ENCODE results near the gene ACTA1.
"Not testable (repeated sequence)": the region's sequence is repeated elsewhere in the genome, so short reads cannot be mapped to it uniquely, and the experiment has no call there.

The ACTA1 gene

DNA sequence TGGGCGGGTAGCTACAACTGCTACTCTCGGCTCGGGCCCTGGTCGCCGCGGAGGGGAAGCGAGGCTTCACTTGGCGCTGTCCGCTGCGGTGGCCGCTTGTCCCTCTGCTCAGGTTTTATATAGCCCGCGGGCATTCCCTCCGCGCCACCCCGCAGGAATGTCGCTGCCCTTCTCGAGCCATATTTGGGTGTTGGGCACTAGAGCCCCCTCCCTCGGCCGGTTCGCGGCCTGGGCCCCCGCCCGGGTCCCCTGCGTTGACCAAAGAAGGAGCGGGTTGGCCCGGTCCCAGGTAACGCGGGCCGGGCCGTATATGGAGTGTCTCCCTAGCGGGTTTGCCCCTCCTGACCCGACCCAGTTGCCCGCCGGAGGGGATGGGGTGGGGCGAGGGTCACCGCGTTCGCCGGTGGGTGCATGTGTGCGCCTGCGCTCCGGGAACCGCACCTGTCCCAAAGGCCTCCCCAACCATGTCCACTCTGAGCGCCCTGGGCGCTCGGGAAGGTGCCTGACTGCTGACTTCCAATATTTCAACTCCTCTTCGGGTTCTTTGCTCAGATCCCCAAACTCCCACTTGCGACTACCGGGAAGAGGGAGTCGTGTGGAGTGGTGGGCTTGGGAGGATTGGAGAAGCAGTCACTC is at the start of gene ACTA1:
Gene ACTA1 (minus strand): TSS at position 90 of the 636 bp plus-strand sequence. CDS start 979 bp downstream, outside the sequence.
- no peak for DNase-seq

GRCh38 chr1:229482511-229482910 is 48.6 kb upstream of the ACTA1 start:
- no peak for DNase-seq
- TF ChIP-seq GATA1 (IDR thresholded peaks at IDR 0.05; ENCODE audit: low read depth, low read length) (no peak), POLR2A (IDR thresholded peaks at IDR 0.05; ENCODE audit: low read length) (no peak)

More for the DNA sequence above, at the start of gene ACTA1:
- TF ChIP-seq GATA1 (IDR thresholded peaks at IDR 0.05; ENCODE audit: low read depth, low read length) (no peak), POLR2A (IDR thresholded peaks at IDR 0.05; ENCODE audit: low read length) (no peak)

GRCh38 chr1:229480495-229480894 is 46.6 kb upstream of the ACTA1 start:
- no peak for DNase-seq

DNA sequence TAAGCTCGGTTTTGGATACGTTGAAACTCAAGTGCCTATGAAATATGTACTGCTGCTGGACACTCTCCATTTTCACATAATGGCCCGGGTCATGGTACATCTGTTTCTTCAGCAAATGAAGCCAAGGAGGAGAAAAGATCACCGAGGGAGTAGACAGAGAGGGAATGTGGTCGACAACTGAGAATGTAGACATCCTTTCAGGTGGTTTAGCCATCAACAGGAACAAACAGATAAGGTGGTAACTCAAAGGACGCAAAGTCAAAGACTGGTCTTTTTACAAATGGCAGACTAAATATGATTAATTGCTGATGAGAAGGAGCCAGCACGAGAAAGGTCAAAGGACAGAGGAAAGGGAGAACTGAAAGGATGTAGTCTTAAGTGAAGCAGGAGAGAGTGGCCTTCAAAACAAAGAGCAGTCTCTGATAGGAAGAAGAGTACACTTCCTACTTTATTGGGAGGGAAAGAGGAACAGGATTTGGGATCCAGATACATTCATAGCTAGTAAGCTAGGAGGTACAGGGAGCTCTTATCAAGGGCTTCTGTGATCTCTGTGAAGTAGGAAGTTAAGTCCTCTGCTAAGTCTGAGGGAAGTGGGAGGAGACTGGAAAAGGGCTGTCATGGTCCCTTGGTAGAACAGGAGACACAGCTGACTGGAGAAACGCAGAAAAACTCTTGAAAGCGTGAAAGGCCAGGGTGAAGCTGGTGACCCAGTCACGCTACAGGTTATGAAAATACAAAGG is 45.9 kb upstream of the ACTA1 start:
- TF ChIP-seq GATA1 (IDR thresholded peaks at IDR 0.05; ENCODE audit: low read depth, low read length) (no peak), POLR2A (IDR thresholded peaks at IDR 0.05; ENCODE audit: low read length) (no peak)

More at GRCh38 chr1:229480495-229480894, 46.6 kb upstream of the ACTA1 start:
- no peak for TF ChIP-seq POLR2A (IDR thresholded peaks at IDR 0.05; ENCODE audit: low read length)
- TF ChIP-seq GATA1 (IDR thresholded peaks at IDR 0.05; ENCODE audit: low read depth, low read length) = no peak

GRCh38 chr1:229478852-229479251 is 45.0 kb upstream of the ACTA1 start:
- no peak for DNase-seq
- TF ChIP-seq GATA1 (IDR thresholded peaks at IDR 0.05; ENCODE audit: low read depth, low read length) (no peak), POLR2A (IDR thresholded peaks at IDR 0.05; ENCODE audit: low read length) (no peak)

More for the DNA sequence above, 45.9 kb upstream of the ACTA1 start:
- DNase-seq = no peak

DNA sequence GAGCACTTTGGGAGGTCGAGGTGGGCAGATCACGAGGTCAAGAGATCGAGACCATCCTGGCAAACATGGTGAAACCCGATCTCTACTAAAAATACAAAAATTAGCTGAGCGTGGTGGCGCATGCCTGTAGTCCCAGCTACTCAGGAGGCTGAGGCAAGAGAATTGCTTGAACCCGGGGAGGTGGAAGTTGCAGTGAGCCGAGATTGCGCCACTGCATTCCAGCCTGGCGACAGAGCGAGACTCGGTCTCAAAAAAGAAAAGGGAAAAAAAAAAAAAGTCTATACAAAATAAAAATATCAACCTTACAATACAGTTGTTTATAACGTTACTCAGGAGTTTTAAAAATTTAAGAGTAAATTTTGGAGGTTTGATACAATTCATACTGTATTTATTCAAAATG is 42.0 kb upstream of the ACTA1 start:
- DNase-seq = not testable (repeated sequence)

DNA sequence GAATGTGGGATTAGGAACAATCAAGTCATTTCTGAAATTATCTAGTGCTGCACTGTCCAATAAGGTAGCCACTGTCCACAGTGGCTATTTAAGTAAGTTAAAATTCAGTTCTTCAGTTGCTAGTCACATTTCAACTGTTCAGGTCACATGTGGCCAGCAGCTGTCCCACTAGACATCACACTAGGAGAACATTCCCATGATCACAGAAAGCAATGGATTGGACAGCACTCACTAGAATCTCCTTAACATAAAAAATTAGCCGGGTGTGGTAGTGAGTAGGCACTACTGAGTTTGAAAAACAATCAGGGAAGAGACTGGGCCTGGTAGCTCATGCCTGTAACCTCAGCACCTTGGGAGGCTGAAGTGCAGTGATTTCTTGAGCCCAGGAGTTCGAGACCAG is 40.6 kb upstream of the ACTA1 start:
- TF ChIP-seq POLR2A (IDR thresholded peaks at IDR 0.05; ENCODE audit: low read length) = no peak
- no peak for TF ChIP-seq GATA1 (IDR thresholded peaks at IDR 0.05; ENCODE audit: low read depth, low read length)
- no peak for DNase-seq

DNA sequence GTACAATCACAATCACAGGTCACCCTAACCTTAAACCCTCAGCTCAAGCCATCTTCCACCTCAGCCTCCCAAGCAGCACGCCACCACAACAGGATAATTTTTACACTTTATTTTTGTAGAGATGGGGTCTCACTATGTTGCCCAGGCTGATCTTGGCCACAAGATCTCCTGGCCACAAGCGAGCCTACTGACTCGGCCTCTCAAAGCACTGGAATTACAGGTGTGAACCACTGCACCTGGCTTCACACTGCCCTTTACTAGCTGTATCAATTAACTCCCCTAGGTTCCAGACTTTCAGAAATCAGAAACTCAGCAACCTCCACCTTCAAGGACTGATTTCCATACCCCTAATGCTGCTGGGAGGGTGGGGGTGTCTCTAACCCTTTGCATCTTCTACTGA is 37.3 kb upstream of the ACTA1 start:
- no peak for DNase-seq
- TF ChIP-seq POLR2A (IDR thresholded peaks at IDR 0.05; ENCODE audit: low read length) = no peak
- TF ChIP-seq GATA1 (IDR thresholded peaks at IDR 0.05; ENCODE audit: low read depth, low read length) = no peak

DNA sequence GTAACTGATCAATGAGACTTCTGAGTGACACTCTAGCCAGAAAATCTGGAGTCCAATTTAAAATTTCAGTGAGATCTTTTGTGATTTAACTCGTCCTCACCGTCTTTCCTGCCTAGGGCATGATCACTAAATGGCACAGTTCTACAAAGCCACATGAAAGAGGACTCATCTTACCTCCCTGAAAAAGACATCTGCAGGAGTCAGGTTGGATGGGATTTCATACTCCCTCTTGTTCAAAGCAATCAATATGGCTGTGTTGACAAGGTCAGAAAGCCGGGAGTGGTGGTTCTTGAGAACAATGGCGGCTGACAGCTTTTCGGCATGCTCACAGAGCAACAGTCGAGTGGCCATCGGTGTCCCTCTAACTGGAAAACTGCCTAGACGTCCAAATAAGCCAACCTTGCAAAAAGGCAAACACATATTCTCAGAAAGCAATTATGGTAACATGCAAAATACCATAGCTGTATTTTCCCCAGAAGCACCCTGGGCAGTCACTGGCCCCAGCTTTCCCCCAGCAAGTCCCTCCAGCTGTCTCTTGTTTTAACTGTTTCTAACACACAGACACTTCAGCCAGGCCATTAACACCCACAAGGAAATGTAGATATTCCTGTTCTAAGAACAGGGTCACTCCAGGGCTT is 36.6 kb upstream of the ACTA1 start:
- TF ChIP-seq POLR2A (IDR thresholded peaks at IDR 0.05; ENCODE audit: low read length) = no peak
- TF ChIP-seq GATA1 (IDR thresholded peaks at IDR 0.05; ENCODE audit: low read depth, low read length) = no peak
- DNase-seq = no peak

- TF ChIP-seq POLR2A (IDR thresholded peaks at IDR 0.05; ENCODE audit: low read length) (no peak), GATA1 (IDR thresholded peaks at IDR 0.05; ENCODE audit: low read depth, low read length) (no peak)
Measured at GRCh38 chr1:229466887-229467286, 33.0 kb upstream of the ACTA1 start.

GRCh38 chr1:229464672-229465071 is 30.8 kb upstream of the ACTA1 start:
- no peak for DNase-seq
- TF ChIP-seq POLR2A (IDR thresholded peaks at IDR 0.05; ENCODE audit: low read length) = no peak
- TF ChIP-seq GATA1 (IDR thresholded peaks at IDR 0.05; ENCODE audit: low read depth, low read length) = no peak

More at GRCh38 chr1:229466887-229467286, 33.0 kb upstream of the ACTA1 start:
- no peak for DNase-seq

- DNase-seq = no peak
- TF ChIP-seq POLR2A (IDR thresholded peaks at IDR 0.05; ENCODE audit: low read length) = no peak
- TF ChIP-seq GATA1 (IDR thresholded peaks at IDR 0.05; ENCODE audit: low read depth, low read length) = no peak
Measured at GRCh38 chr1:229461032-229461668, 27.3 kb upstream of the ACTA1 start.

DNA sequence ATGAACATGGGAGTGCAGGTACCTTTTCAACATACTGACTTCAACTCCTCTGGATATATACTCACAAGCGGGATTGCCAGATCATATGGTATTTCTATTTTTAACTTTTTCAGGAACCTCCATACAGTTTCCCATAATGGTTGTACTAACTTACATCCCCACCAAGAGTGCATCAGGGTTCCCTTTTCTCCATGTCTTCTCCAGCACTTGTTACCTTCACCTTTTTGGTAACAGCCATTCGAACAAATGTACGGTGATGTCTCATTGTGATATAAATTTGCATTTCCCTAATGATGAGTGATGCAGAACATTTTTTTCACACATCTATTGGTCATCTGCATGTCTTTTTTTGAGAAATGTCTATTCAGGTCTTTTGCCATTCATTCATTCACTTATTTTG is 25.9 kb upstream of the ACTA1 start:
- TF ChIP-seq GATA1 (IDR thresholded peaks at IDR 0.05; ENCODE audit: low read depth, low read length) (no peak), POLR2A (IDR thresholded peaks at IDR 0.05; ENCODE audit: low read length) (no peak)

GRCh38 chr1:229457436-229457835 is 23.5 kb upstream of the ACTA1 start:
- TF ChIP-seq POLR2A (IDR thresholded peaks at IDR 0.05; ENCODE audit: low read length) (no peak), GATA1 (IDR thresholded peaks at IDR 0.05; ENCODE audit: low read depth, low read length) (no peak)
- no peak for DNase-seq

More for the DNA sequence above, 25.9 kb upstream of the ACTA1 start:
- no peak for DNase-seq

Data from erythroblast (primary cell).